Measurements from ENCODE around the gene CACNA1I. TPM values are rescaled to one million over a fixed set of nuclear protein-coding genes. Genes with fewer than 3 reads are reported as not detected.

The CACNA1I gene
- polyA plus RNA-seq, 1 of the 3 experiments (the other 2 are of a cell fraction) = not detected

- DNase-seq = no peak
- Histone ChIP-seq H4K20me1 (ENCODE audit: insufficient read depth) (no peaks in the 10 kb centered on the region), H3K27me3 (ENCODE audit: insufficient read depth) (no peaks in the 10 kb centered on the region), H3K9ac (no peak overlapping the region), H3K36me3 (replicated peaks in 1 of 2; ENCODE audit: control insufficient read depth in 1 of 2, insufficient read depth in 2 of 2, low read length in 1 of 2) (no peaks in the 10 kb centered on the region), H3F3A (replicated peaks; ENCODE audit: insufficient read depth) (no peaks in the 10 kb centered on the region), H2AFZ (ENCODE audit: low read depth) (no peak overlapping the region), H3K27ac (ENCODE audit: low read depth in 2 of 2, low read length in 1 of 2) (no peak overlapping the region), H3K4me2 (no peak overlapping the region), H3K4me1 (ENCODE audit: control insufficient read depth in 1 of 2, insufficient read depth in 2 of 2, low read depth in 1 of 2, low read length in 1 of 2) (no peaks in the 10 kb centered on the region), H3K9me2 (no peaks in the 10 kb centered on the region), H3K4me3 (ENCODE audit: low read depth in 2 of 2, low read length in 1 of 2) (no peak overlapping the region), H3K9me3 (no peaks in the 10 kb centered on the region), H3K79me2 (ENCODE audit: insufficient read depth) (no peaks in the 10 kb centered on the region)
- WGBS (ENCODE audit: low lambda C conversion rate) = 50% methylated on average over 2 of the region's 2 CpGs
- TF ChIP-seq FOSL2 (IDR thresholded peaks at IDR 0.05; ENCODE audit: borderline replicate concordance, low read depth) (no peak), MXI1 (IDR thresholded peaks at IDR 0.05; ENCODE audit: low read depth, low read length) (no peak), ZBTB33 (IDR thresholded peaks at IDR 0.05; ENCODE audit: borderline replicate concordance, low read depth) (no peak), EP300 (IDR thresholded peaks at IDR 0.05; ENCODE audit: borderline replicate concordance in 1 of 2, low read depth in 1 of 2, low read length in 1 of 2) (no peak), NFIC (IDR thresholded peaks at IDR 0.05; ENCODE audit: borderline replicate concordance) (no peak), EZH2phosphoT487 (IDR thresholded peaks at IDR 0.05; ENCODE audit: borderline replicate concordance, low read depth) (no peak), RXRA (IDR thresholded peaks at IDR 0.05; ENCODE audit: borderline replicate concordance, low read depth) (no peak), ELF1 (IDR thresholded peaks at IDR 0.05) (no peak)
- ChIA-PET POLR2A (no interaction called here), CTCF (no interaction called here)
Observed at GRCh38 chr22:39669432-39669831, 98.9 kb downstream of the CACNA1I start.

GRCh38 chr22:39671936-39672335 is 101.4 kb downstream of the CACNA1I start:
- TF ChIP-seq YY1 (IDR thresholded peaks at IDR 0.05; ENCODE audit: low read depth) = no peak
- TF ChIP-seq PBX3 (IDR thresholded peaks at IDR 0.05) = no peak
- no peak for TF ChIP-seq USF2 (IDR thresholded peaks at IDR 0.05; ENCODE audit: borderline replicate concordance, low read depth, low read length)
- no peak for TF ChIP-seq TEAD4 (IDR thresholded peaks at IDR 0.05; ENCODE audit: borderline replicate concordance, insufficient read depth)
- no peak for TF ChIP-seq CTCF (IDR thresholded peaks at IDR 0.05)
- WGBS (ENCODE audit: low lambda C conversion rate) = 19% methylated on average over 1 of the region's 3 CpGs

More at GRCh38 chr22:39671936-39672335, 101.4 kb downstream of the CACNA1I start:
- ChIA-PET POLR2A (no interaction called here), CTCF (no interaction called here)
- Histone ChIP-seq H3K9me3 (no peaks in the 10 kb centered on the region), H3K4me3 (ENCODE audit: low read depth in 2 of 2, low read length in 1 of 2) (no peak overlapping the region), H3K4me2 (no peak overlapping the region), H3K27ac (ENCODE audit: low read depth in 2 of 2, low read length in 1 of 2) (no peak overlapping the region), H3K9ac (no peak overlapping the region), H3K36me3 (replicated peaks in 1 of 2; ENCODE audit: control insufficient read depth in 1 of 2, insufficient read depth in 2 of 2, low read length in 1 of 2) (no peaks in the 10 kb centered on the region), H3F3A (replicated peaks; ENCODE audit: insufficient read depth) (no peaks in the 10 kb centered on the region), H3K79me2 (ENCODE audit: insufficient read depth) (no peaks in the 10 kb centered on the region), H4K20me1 (ENCODE audit: insufficient read depth) (no peaks in the 10 kb centered on the region), H3K27me3 (ENCODE audit: insufficient read depth) (no peaks in the 10 kb centered on the region), H3K9me2 (no peaks in the 10 kb centered on the region), H3K4me1 (ENCODE audit: control insufficient read depth in 1 of 2, insufficient read depth in 2 of 2, low read depth in 1 of 2, low read length in 1 of 2) (no peaks in the 10 kb centered on the region), H2AFZ (ENCODE audit: low read depth) (no peak overlapping the region)
- no peak for DNase-seq

All from SK-N-SH (cell line).